SKM-1 treated with dmso at 0.1 percent for 144 hours (cell line): ENCODE data around the gene ST8SIA1.
"Not testable (repeated sequence)": the region's sequence is repeated elsewhere in the genome, so short reads cannot be mapped to it uniquely, and the experiment has no call there.

ENCODE experiments used
- DNase-seq: peaks from one replicate; lab custom pipeline; 2025; ENCODE audit not compliant: unreplicated experiment; lab: John Stamatoyannopoulos, UW

The ST8SIA1 gene

GRCh38 chr12:22180705-22181104, 153.8 kb downstream of the ST8SIA1 start:
- DNase-seq, result no peak

DNA sequence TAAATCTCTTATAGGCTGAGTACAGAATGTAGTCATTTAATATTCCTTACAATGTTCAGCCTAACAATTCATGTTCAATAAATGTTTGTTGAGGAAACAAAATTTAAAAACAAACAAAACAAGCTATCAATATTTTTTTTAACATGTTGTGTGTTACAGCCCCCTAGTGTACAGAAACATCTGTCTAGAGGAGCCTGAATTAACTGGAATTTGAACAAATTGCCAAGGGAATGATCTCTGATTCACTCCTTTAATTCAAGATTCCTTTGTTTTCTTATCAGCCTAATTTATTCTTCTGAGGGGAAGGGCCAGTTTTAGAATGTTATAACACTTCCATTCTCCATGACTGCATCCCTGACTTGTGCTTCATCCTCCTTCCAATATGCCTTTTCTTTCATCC, 161.3 kb downstream of the ST8SIA1 start:
- no peak for DNase-seq

- DNase-seq, result no peak
Observed at GRCh38 chr12:22172501-22172900, 162.0 kb downstream of the ST8SIA1 start.

DNA sequence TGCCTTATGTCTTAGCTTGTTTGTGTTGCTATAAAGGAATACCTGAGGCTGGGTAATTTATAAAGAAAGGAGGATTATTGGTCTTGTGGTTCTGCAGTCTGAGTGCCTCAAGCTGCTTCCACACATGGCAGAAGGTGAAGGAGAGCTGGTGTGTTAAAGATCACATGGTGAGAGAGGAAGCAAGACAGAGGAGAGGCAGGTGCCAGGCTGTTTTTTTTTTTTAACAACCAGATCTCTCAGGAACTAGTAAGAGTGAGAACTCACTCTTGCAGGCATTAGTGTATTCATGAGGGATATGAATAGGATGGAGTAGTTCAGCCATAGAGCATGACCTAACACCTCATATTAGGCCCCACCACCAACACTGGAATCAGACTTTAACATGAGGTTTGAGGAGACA, 165.1 kb downstream of the ST8SIA1 start:
- no peak for DNase-seq

DNA sequence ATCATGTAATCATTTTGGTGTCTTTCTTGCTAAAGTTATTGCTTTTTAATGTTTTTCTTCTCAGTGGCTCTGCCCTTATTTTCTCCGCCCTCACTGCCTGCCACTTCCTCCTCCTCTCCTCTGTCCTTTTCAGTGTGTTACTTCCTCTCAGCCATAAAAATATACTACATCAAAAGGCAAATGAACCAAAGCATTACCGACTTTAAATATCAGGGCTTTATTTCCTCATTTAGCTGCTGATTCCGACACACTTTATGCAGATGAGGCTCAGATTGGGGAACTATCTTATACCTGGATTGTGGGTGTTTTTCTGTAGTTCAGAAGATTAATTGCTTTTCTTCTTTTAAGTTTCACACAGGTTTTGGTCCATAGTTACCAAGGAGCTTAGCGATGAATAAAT, 170.4 kb downstream of the ST8SIA1 start:
- DNase-seq, result peak; percentile 14

- no peak for DNase-seq
Observed at GRCh38 chr12:22163594-22163993, 170.9 kb downstream of the ST8SIA1 start.

DNA sequence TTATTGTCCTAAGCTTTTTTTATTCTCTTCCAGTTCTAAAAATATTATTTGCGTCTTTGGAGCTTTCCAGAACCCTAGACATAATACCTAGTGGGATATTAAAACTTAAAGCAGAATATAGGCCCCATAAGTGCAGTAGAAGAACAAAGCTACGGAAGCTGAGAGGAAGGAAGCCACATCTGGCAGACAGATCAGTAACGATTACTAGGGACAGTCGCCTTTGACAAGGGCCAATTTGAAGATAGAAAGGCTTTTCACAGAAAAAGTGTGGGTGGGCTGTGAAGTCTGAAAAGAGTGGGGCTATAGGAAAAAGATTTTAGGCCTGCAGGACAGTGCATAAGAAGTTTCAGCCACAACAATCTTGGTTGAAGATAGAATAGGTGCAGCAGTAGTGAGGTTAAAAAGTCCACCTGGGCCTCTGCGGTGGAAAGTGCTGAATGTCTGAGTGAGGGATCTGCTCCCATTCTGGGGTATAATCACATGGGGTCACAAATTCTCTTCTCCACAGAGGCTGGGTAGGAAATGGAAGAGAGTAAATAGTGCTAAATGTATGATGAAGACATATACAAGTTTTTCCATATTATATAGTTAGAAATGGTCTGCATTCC, 174.0 kb downstream of the ST8SIA1 start:
- DNase-seq, result no peak

DNA sequence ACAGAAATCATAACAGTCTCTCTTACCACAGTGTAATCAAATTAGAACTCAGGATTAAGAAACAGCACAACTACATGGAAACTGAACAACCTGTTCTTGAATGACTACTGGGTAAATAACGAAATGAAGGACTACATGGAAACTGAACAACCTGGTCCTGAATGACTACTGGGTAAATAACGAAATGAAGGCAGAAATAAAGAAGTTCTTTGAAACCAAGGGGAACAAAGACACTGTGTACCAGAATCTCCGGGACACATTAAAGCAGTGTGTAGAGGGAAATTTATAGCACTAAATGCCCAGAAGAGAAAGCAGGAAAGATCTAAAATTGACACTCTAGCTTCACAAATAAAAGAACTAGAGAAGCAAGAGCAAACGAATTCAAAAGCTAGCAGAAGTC, 185.2 kb downstream of the ST8SIA1 start:
- not testable (repeated sequence) for DNase-seq

DNA sequence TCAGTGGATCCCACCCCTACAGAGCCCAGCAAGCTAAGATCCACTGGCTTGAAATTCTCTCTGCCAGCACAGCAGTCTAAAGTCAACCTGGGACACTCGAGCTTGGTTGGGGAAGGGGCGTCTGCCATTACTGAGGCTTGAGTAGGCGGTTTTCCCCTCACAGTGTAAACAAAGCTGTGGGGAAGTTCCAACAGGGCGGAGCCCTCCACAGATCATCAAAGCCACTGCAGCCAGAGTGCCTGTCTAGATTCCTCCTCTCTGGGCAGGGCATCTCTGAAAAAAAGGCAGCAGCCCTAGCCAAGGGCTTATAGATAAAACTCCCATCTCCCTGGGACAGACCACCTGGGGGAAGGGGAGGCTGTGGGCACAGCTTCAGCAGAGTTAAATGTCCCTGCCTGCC, 187.8 kb downstream of the ST8SIA1 start:
- not testable (repeated sequence) for DNase-seq
